Esophagus squamous epithelium (tissue), 4 donors: ENCODE data around the gene SAXO1.

Experiments used
- CTCF ChIP-seq, 6 experiments: fragments of 450-650 bp in 4 of 6; fragments of 200-600 bp in 2 of 6; sonication (generic) in 2 of 6; IDR thresholded peaks; one replicate each; pipeline ENCODE4 v1.5.1; 2016 to 2019; ENCODE audit warnings: antibody characterized with exemption in 6 of 6, mild to moderate bottlenecking in 4 of 6, moderate library complexity in 4 of 6
- POLR2A ChIP-seq, 4 donors: fragments of 450-650 bp; IDR thresholded peaks; one replicate each; pipeline ENCODE4 v1.6.1; 2017; ENCODE audit warnings: antibody characterized with exemption in 4 of 4, mild to moderate bottlenecking in 4 of 4, moderate library complexity in 3 of 4

GRCh38 chr9:18955626-18956025 is 77.4 kb downstream of the SAXO1 start:
- TF ChIP-seq CTCF (IDR thresholded peaks at IDR 0.05) (no peak), POLR2A (IDR thresholded peaks at IDR 0.05) (no peak)
